ENCODE data around the gene ARHGEF19. TPM values are rescaled to one million over a fixed set of nuclear protein-coding genes. Genes with fewer than 3 reads are reported as not detected.

Gene ARHGEF19
- total and polyA plus RNA-seq, 2 of the 4 experiments (the other 2 are of a cell fraction): 4.5 to 16.8 TPM

DNA sequence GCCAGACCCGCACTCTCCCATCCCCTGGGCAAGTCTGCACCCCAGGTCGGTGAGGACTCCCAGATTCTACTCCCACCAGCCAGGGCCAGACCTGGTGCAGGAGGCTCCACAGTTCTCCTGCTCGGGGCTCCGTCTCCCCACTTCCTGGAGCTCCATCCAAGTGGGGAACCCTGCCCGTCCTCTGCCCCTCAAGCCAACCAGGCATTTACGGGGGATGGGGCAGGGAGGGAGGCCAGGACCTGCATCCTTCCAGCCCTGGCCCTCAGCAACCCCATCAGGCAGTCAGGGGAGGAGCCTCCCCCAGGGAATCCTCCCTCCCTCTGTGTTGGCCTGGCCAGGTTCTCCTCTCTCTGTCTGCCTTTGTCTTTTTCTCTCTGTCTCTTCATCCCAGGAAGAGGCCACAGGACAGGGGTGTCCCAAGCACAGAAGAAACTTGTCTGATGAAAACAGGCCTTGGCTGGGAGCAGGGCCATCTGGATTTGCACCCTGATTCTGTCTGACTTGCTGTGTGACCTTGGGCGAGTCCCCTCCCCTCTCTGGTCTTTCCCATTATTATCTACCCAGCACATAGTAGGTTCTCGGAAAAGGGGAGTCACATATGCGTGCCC is 38.1 kb downstream of the ARHGEF19 start:
- Histone ChIP-seq H2AK5ac (ENCODE audit: low read depth, low read length) (peak overlapping the region; percentile 87), H3K4me1 (ENCODE audit: control insufficient read depth, insufficient read depth, low read length) (peaks cover 41% of the 10 kb centered on the region), H3K14ac (replicated peaks; ENCODE audit: low read depth, low read length) (peak overlapping the region; percentile 72; the same call in 1 of the 2 replicates), H2BK120ac (ENCODE audit: low read depth, low read length) (peak overlapping the region; percentile 75; the same call in 1 of the 2 replicates), H2AK9ac (replicated peaks; ENCODE audit: low read depth, low read length, poor library complexity) (peak overlapping the region; percentile 60), H3K36me3 (ENCODE audit: control insufficient read depth, insufficient read depth, low read length) (no peaks in the 10 kb centered on the region), H2BK20ac (ENCODE audit: low read depth, low read length) (peak overlapping the region; percentile 87), H3K4ac (ENCODE audit: low read depth, low read length) (peak overlapping the region; percentile 86), H3K9me1 (ENCODE audit: insufficient read depth, low read length) (peaks cover 8% of the 10 kb centered on the region; the same call in 1 of the 2 replicates), H2AFZ (replicated peaks; ENCODE audit: low read length, poor library complexity) (peak overlapping the region; percentile 13), H4K8ac (ENCODE audit: low read depth in 2 of 2, low read length in 2 of 2) (peak overlapping the region in 1 of 2 experiments; percentile 54; a peak in 2 of 4 replicates), H3K9me3 (ENCODE audit: control insufficient read depth, insufficient read depth, low read length) (no peaks in the 10 kb centered on the region), H3K9ac (ENCODE audit: low read depth, low read length) (peak overlapping the region; percentile 13; the same call in 1 of the 2 replicates), H2BK15ac (ENCODE audit: low read depth, low read length) (peak overlapping the region; percentile 89), H2BK5ac (ENCODE audit: low read depth, low read length, poor library complexity, severe bottlenecking) (no peak overlapping the region), H3K79me1 (ENCODE audit: low read depth in 1 of 2, low read length in 2 of 2) (peaks cover 0 to 11% of the 10 kb centered on the region in 2 experiments; a peak in 1 of 4 replicates), H3K18ac (ENCODE audit: low read depth, low read length) (peak overlapping the region; percentile 59), H4K91ac (ENCODE audit: insufficient read depth, low read depth, low read length) (peak overlapping the region; percentile 77), H3K27me3 (ENCODE audit: control insufficient read depth, insufficient read depth, low read length) (no peaks in the 10 kb centered on the region), H3K23ac (ENCODE audit: low read depth, low read length) (peak overlapping the region; percentile 59; the same call in 1 of the 2 replicates), H3K4me2 (ENCODE audit: low read depth, low read length) (no peak overlapping the region), H4K20me1 (ENCODE audit: insufficient read depth, low read length) (no peaks in the 10 kb centered on the region), H3K4me3 (ENCODE audit: insufficient read depth, low read depth, low read length) (no peak overlapping the region), H3K27ac (ENCODE audit: insufficient read depth, low read length) (no peak overlapping the region), H4K5ac (ENCODE audit: low read depth, low read length) (peak overlapping the region; percentile 23), H3K56ac (ENCODE audit: extremely low read depth, insufficient read depth, low read length) (no peak overlapping the region)
- CTCF ChIA-PET: no interaction called here
- WGBS, 2 experiments (ENCODE audit: extremely low coverage in 2 of 2, insufficient read length in 1 of 2): no CpG with 5 or more reads among the region's 9 CpGs
- in situ Hi-C loops (cut with MboI; ENCODE audit: low sequenced_read_pairs) (no loop called here), dilution Hi-C loops (cut with HindIII; ENCODE audit: low sequenced_read_pairs, unreplicated experiment) (no loop called here), intact Hi-C loops (cut with micrococcal nuclease) (no loop called here)
- ATAC-seq (ENCODE audit: low read depth) (no peak), DNase-seq (no peak)
- TF ChIP-seq NFE2L2 (IDR thresholded peaks at IDR 0.05; ENCODE audit: low read depth, low read length): no peak
- no peak for TF ChIP-seq RCOR1 (IDR thresholded peaks at IDR 0.05; ENCODE audit: insufficient replicate concordance, low read length)
- TF ChIP-seq RAD21 (IDR thresholded peaks at IDR 0.05; ENCODE audit: low read length): no peak
- TF ChIP-seq MAZ (IDR thresholded peaks at IDR 0.05; ENCODE audit: borderline replicate concordance, low read depth, low read length): no peak
- TF ChIP-seq, protein P1, sequence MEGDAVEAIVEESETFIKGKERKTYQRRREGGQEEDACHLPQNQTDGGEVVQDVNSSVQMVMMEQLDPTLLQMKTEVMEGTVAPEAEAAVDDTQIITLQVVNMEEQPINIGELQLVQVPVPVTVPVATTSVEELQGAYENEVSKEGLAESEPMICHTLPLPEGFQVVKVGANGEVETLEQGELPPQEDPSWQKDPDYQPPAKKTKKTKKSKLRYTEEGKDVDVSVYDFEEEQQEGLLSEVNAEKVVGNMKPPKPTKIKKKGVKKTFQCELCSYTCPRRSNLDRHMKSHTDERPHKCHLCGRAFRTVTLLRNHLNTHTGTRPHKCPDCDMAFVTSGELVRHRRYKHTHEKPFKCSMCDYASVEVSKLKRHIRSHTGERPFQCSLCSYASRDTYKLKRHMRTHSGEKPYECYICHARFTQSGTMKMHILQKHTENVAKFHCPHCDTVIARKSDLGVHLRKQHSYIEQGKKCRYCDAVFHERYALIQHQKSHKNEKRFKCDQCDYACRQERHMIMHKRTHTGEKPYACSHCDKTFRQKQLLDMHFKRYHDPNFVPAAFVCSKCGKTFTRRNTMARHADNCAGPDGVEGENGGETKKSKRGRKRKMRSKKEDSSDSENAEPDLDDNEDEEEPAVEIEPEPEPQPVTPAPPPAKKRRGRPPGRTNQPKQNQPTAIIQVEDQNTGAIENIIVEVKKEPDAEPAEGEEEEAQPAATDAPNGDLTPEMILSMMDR (conservative IDR thresholded peaks at IDR 0.05; ENCODE audit: low read depth, low read length): no peak
- TF ChIP-seq, protein P2, sequence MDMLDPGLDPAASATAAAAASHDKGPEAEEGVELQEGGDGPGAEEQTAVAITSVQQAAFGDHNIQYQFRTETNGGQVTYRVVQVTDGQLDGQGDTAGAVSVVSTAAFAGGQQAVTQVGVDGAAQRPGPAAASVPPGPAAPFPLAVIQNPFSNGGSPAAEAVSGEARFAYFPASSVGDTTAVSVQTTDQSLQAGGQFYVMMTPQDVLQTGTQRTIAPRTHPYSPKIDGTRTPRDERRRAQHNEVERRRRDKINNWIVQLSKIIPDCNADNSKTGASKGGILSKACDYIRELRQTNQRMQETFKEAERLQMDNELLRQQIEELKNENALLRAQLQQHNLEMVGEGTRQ (IDR thresholded peaks at IDR 0.05; ENCODE audit: low read depth, low read length): no peak
- POLR2A ChIA-PET (ENCODE audit: unreplicated experiment): no interaction called here
- BruUV-seq (replicated peaks): no TSS peak
